Measurements from ENCODE around the gene TAS2R9. TPM values are rescaled to one million over a fixed set of nuclear protein-coding genes. Genes with fewer than 3 reads are reported as not detected.

Gene TAS2R9
- total and polyA plus RNA-seq, 2 of the 8 experiments (the other 6 are each of a cell fraction or from before 2014, with no cell fraction given): not detected

DNA sequence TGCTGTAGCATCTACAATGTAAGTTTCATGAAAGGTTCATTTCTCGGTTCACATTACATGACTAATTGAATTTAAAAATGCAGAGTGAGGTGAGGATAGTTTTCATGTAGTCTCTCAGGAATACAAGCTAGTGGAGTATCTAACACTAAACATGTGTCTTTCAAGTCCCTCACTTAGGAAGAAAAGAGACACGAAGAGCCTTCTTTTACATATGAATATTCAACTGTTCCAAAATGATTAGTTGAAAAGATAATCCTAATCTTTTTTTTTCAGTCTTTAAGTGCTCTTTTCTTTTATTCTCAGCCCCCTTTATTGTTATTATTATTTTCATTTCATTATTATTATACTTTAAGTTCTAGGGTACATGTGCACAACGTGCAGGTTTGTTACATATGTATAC, 28.5 kb upstream of the TAS2R9 start (continued):
- TF ChIP-seq PHF8 (conservative IDR thresholded peaks at IDR 0.05; ENCODE audit: low read depth, low read length): no peak
